Ishikawa (cell line): Measurements from ENCODE around the gene INPP4B.

Source experiments
- EGR1 ChIP-seq: IDR thresholded peaks from 2 replicates; pipeline ENCODE4 v1.6.1; 2012
- EP300 ChIP-seq: IDR thresholded peaks from 2 replicates; pipeline ENCODE4 v1.6.1; 2012; ENCODE audit warnings: borderline replicate concordance
- TAF1 ChIP-seq: IDR thresholded peaks from 2 replicates; pipeline ENCODE4 v1.6.1; 2012; ENCODE audit warnings: low read depth, mild to moderate bottlenecking
- YY1 ChIP-seq: IDR thresholded peaks from 2 replicates; pipeline ENCODE4 v1.6.1; 2012; ENCODE audit warnings: low read depth

- TF ChIP-seq YY1 (no peak), EGR1 (no peak), EP300 (no peak), TAF1 (no peak)
Observed at GRCh38 chr4:142121448-142122350, 724.4 kb downstream of the INPP4B start.
